Lower leg skin (tissue), 4 donors: ENCODE results near the gene ZNF83. TPM values are rescaled to one million over a fixed set of nuclear protein-coding genes. Genes with fewer than 3 reads are reported as not detected.
A peak's percentile ranks its signal among the peaks of the same experiment; 100 is the strongest.
"Not testable (repeated sequence)": the region's sequence is repeated elsewhere in the genome, so short reads cannot be mapped to it uniquely, and the experiment has no call there.

Experiments used
- DNase-seq, 2 donors: peaks; one replicate each; pipeline ENCODE4 v3.0.0-alpha.2; 2019; ENCODE audit warnings: low spot score in 2 of 2
- H3K4me3 ChIP-seq: fragments of 200-600 bp; sonication (generic); 2 replicates; pipeline ENCODE4 v1.5.1; 2017; ENCODE audit warnings: mild to moderate bottlenecking, low read depth; ENCODE audit not compliant: poor library complexity, severe bottlenecking
- CTCF ChIP-seq, 3 donors: fragments of 450-650 bp; IDR thresholded peaks; one replicate each; pipeline ENCODE4 v1.5.1; 2016; ENCODE audit warnings: antibody characterized with exemption in 3 of 3, mild to moderate bottlenecking in 3 of 3, moderate library complexity in 2 of 3
- POLR2A ChIP-seq, 2 donors: fragments of 450-650 bp; IDR thresholded peaks; one replicate each; pipeline ENCODE4 v1.6.1; 2016 to 2017; ENCODE audit warnings: antibody characterized with exemption in 2 of 2, mild to moderate bottlenecking in 1 of 2, moderate library complexity in 1 of 2
- WGBS, 2 donors: methylation state at CpG; one replicate each; pipeline ENCODE4 v1.1.5; 2018; 5-methylcytosine and 5-hydroxymethylcytosine counted together
- intact Hi-C: fragments of 100-400 bp; cut with DNase I; formaldehyde crosslinking; loops from one replicate; pipeline ENCODE4 v1.15.0; 2023; ENCODE audit warnings: low total_unique reads
- total RNA-seq, 4 donors: library from RNA; depleted of rRNA; stranded (reverse); fragments of >200 nt; gene quantifications; one replicate each; pipeline ENCODE4 v1.1.0, GENCODE V29; 2016

Gene ZNF83
- total RNA-seq, result 10 to 100 TPM; 20.7 to 51.0 (median 35.3) TPM

GRCh38 chr19:52637718-52638585, at the start of gene ZNF83:
TSS of gene ZNF83 (minus strand) at chr19:52638355.
- WGBS, 2 donors, result 0 to 1% methylated on average over 46 to 55 of the region's 55 CpGs
- DNase-seq, result peak; percentile 97 to 99
- TF ChIP-seq POLR2A (IDR thresholded peaks at IDR 0.05), result peak in 1 of 2 donors; percentile 6
- no peak for TF ChIP-seq CTCF (IDR thresholded peaks at IDR 0.05)
- intact Hi-C loops, result no loop called here
- H3K4me3 ChIP-seq, result peak within 1 kb of the TSS; percentile 68

GRCh38 chr19:52687684-52688083, 49.5 kb upstream of the ZNF83 start:
- no peak for TF ChIP-seq POLR2A (IDR thresholded peaks at IDR 0.05)
- no peak for TF ChIP-seq CTCF (IDR thresholded peaks at IDR 0.05)
- WGBS, 2 donors, result 86 to 90% methylated on average over 3 of the region's 3 CpGs
- H3K4me3 ChIP-seq, result no peak overlapping the region
- intact Hi-C loops, result no loop called here
- peak in 1 of 2 donors; percentile 36 for DNase-seq

GRCh38 chr19:52685811-52686210, 47.7 kb upstream of the ZNF83 start:
- intact Hi-C loops, result no loop called here
- WGBS, 2 donors, result 30 to 39% methylated on average over 1 of the region's 1 CpG
- H3K4me3 ChIP-seq, result no peak overlapping the region
- TF ChIP-seq POLR2A (IDR thresholded peaks at IDR 0.05), result no peak
- no peak for TF ChIP-seq CTCF (IDR thresholded peaks at IDR 0.05)
- no peak for DNase-seq

- H3K4me3 ChIP-seq, intact Hi-C loops, DNase-seq: not testable (repeated sequence)
- 74 to 77% methylated on average over 1 of the region's 1 CpG for WGBS, 2 donors
Measured at GRCh38 chr19:52681216-52681615, 43.1 kb upstream of the ZNF83 start.

GRCh38 chr19:52679598-52679997, 41.4 kb upstream of the ZNF83 start:
- 92 to 99% methylated on average over 5 of the region's 5 CpGs for WGBS, 2 donors
- intact Hi-C loops, result no loop called here
- peak in 1 of 2 donors; percentile 18 for DNase-seq
- TF ChIP-seq POLR2A (IDR thresholded peaks at IDR 0.05) (no peak), CTCF (IDR thresholded peaks at IDR 0.05) (no peak)
- no peak overlapping the region for H3K4me3 ChIP-seq

GRCh38 chr19:52675239-52675638, 37.1 kb upstream of the ZNF83 start:
- intact Hi-C loops, H3K4me3 ChIP-seq: not testable (repeated sequence)
- 97% methylated on average over 6 of the region's 6 CpGs for WGBS, 2 donors
- peak in 1 of 2 donors; percentile 4 for DNase-seq

GRCh38 chr19:52673014-52673413, 34.9 kb upstream of the ZNF83 start:
- WGBS, 2 donors, result 92 to 93% methylated on average over 4 of the region's 4 CpGs
- no peak for DNase-seq
- no peak for TF ChIP-seq CTCF (IDR thresholded peaks at IDR 0.05)
- no peak for TF ChIP-seq POLR2A (IDR thresholded peaks at IDR 0.05)
- intact Hi-C loops, result no loop called here
- H3K4me3 ChIP-seq, result no peak overlapping the region
